HG03378 (cell line): ENCODE measurements around the gene ARL8B.
"Not testable (repeated sequence)": the region's sequence is repeated elsewhere in the genome, so short reads cannot be mapped to it uniquely, and the experiment has no call there.

ENCODE experiments used
- ATAC-seq: cut with Tn5 transposase; IDR thresholded peaks from one replicate; pipeline ENCODE4 v1.9.1; 2021; ENCODE audit warnings: mild to moderate bottlenecking, moderate library complexity; ENCODE audit not compliant: unreplicated experiment

The ARL8B gene

GRCh38 chr3:5144316-5144994, 22.4 kb downstream of the ARL8B start:
- no peak for ATAC-seq

- ATAC-seq = no peak
Measured at GRCh38 chr3:5145120-5145519, 23.0 kb downstream of the ARL8B start.

GRCh38 chr3:5147152-5147551, 25.1 kb downstream of the ARL8B start:
- ATAC-seq = not testable (repeated sequence)

- ATAC-seq = no peak
Measured at GRCh38 chr3:5149306-5149880, 27.3 kb downstream of the ARL8B start.

GRCh38 chr3:5151586-5151985, 29.5 kb downstream of the ARL8B start:
- ATAC-seq = no peak

- no peak for ATAC-seq
Measured at GRCh38 chr3:5153074-5153473, 31.0 kb downstream of the ARL8B start.

- no peak for ATAC-seq
Measured at GRCh38 chr3:5155241-5155640, 33.1 kb downstream of the ARL8B start.

- no peak for ATAC-seq
Measured at GRCh38 chr3:5160321-5160720, 38.2 kb downstream of the ARL8B start.

GRCh38 chr3:5160940-5161858, 39.1 kb downstream of the ARL8B start:
- ATAC-seq = no peak

- no peak for ATAC-seq
Measured at GRCh38 chr3:5162102-5162501, 40.0 kb downstream of the ARL8B start.

GRCh38 chr3:5165698-5166097, 43.6 kb downstream of the ARL8B start:
- no peak for ATAC-seq

- no peak for ATAC-seq
Measured at GRCh38 chr3:5166846-5167245, 44.8 kb downstream of the ARL8B start.

- no peak for ATAC-seq
Measured at GRCh38 chr3:5168110-5168509, 46.0 kb downstream of the ARL8B start.

- no peak for ATAC-seq
Measured at GRCh38 chr3:5169807-5170206, 47.7 kb downstream of the ARL8B start.

GRCh38 chr3:5170975-5171374, 48.9 kb downstream of the ARL8B start:
- no peak for ATAC-seq

GRCh38 chr3:5172018-5172417, 49.9 kb downstream of the ARL8B start:
- no peak for ATAC-seq

GRCh38 chr3:5179036-5179435, 56.9 kb downstream of the ARL8B start:
- not testable (repeated sequence) for ATAC-seq

- ATAC-seq = peak; percentile 74
Measured at GRCh38 chr3:5181469-5182141, 59.5 kb downstream of the ARL8B start.

- ATAC-seq = not testable (repeated sequence)
Measured at GRCh38 chr3:5183714-5184113, 61.6 kb downstream of the ARL8B start.

GRCh38 chr3:5184499-5184898, 62.4 kb downstream of the ARL8B start:
- ATAC-seq = no peak

GRCh38 chr3:5185093-5185673, 63.1 kb downstream of the ARL8B start:
- ATAC-seq = no peak
